Measurements from ENCODE around the gene SND1.

The SND1 gene

DNA sequence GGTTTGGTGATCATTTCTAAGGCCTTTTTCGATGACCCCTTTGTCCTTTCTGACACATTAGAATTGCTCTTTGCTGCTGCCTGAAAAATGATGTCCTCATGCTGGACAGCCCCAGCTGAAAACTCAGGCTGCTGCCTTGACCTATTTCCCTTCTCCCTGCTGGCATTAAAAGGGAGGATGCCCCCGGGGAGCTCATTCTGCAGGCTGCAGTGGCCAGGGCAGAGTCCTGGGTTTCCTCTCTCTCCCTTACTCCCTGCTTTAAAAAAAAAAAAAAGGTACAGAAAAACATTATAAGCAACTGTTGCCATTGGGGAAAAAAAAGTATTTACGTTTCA lies 343.9 kb downstream of the SND1 start:
- DNase-seq (ENCODE audit: low read depth in 2 of 2) = no peak

GRCh38 chr7:127996253-127997071 lies 344.5 kb downstream of the SND1 start:
- no peak for DNase-seq (ENCODE audit: low read depth in 2 of 2)

- DNase-seq (ENCODE audit: low read depth in 2 of 2) = peak in 1 of 2 experiments; percentile 5
These were observed 345.4 kb downstream of the SND1 start for GRCh38 chr7:127997226-127997922.

- DNase-seq (ENCODE audit: low read depth in 2 of 2) = no peak
These were observed 346.7 kb downstream of the SND1 start for GRCh38 chr7:127998671-127999070.

DNA sequence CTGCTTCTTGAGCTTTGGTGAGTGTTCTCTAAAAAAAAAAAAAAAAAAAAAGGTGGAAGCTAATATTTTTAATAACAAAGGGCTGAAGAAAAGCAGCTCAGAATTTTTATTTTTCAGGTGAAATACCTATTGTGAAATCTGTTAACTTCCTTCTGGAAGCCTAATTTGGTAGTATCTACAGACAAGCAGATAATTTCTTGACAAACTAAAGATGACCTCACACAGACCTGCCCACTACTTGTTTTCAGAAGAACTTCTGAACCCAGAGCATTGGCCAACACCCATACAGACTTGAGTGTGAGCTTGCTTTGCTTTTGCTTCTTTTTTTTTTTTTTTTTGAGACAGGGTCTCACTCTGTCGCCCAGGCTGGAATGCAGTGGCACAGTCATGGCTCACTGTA lies 348.1 kb downstream of the SND1 start:
- no peak for DNase-seq (ENCODE audit: low read depth in 2 of 2)

DNA sequence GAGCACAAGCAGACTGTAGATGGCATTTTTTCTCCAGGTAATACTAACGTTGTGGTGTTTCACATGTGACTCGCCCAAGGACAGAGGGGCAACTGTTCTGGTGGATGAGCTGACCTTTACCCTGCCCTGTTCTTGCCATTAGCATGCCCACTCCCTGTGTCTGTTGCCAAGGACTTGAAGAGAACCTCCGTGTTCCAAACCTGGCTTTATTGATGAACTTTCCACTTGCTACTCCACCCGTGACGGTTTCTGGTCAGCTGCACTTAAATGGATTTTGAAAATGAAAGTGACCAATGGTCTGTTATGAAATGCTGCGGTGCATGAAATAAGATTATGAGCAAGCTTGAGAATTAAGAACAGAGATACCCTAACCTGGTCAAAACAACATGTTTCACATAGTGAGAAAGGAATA lies 348.9 kb downstream of the SND1 start:
- no peak for DNase-seq (ENCODE audit: low read depth in 2 of 2)

- no peak for DNase-seq (ENCODE audit: low read depth in 2 of 2)
These were observed 351.2 kb downstream of the SND1 start for GRCh38 chr7:128003167-128003566.

GRCh38 chr7:128003787-128004186 lies 351.8 kb downstream of the SND1 start:
- DNase-seq (ENCODE audit: low read depth in 2 of 2) = no peak

DNA sequence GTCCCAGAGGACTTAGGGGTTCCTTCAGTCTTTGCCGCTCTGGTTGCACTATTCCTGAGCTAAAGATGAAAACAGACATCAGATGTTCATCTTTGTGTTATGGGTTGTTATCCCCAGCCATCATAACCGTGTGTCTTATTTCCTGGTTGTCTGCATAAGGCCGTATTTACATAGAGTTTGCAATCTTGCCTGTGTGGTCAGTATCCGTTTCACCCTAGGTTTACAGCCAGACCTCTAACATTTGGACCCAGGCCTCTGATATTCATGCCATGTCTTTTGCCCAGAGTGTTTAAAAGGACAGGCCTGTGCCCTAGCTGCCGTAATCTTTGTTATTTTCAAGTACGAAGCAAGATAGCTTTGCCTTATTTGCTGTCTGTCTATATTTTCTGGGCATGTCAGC lies 352.6 kb downstream of the SND1 start:
- DNase-seq (ENCODE audit: low read depth in 2 of 2) = no peak

DNA sequence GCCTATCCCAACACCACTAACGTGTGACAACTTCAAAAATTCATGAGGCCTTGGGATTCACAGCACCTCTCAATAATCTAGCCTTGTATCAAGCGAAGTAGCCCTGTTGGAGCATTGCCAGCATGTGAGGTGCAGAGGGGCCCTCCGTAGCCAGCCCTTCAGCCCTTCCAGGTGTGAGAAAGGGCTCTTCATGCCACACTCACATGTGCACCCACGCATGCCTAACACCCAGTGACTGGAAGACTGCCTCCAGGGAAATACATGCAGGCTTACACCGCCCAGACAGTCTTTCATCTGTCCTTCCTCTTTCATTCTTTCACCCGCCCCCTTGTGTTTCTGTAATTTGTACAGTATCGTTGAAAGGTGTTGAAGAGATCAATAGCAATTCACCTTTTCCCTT lies 353.1 kb downstream of the SND1 start:
- DNase-seq (ENCODE audit: low read depth in 2 of 2) = no peak

- no peak for DNase-seq (ENCODE audit: low read depth in 2 of 2)
These were observed 353.8 kb downstream of the SND1 start for GRCh38 chr7:128005759-128006159.

GRCh38 chr7:128006550-128007302 lies 354.7 kb downstream of the SND1 start:
- DNase-seq (ENCODE audit: low read depth in 2 of 2) = no peak

- DNase-seq (ENCODE audit: low read depth in 2 of 2) = no peak
These were observed 355.3 kb downstream of the SND1 start for GRCh38 chr7:128007303-128007680.

GRCh38 chr7:128008141-128008540 lies 356.1 kb downstream of the SND1 start:
- DNase-seq (ENCODE audit: low read depth in 2 of 2) = no peak

- DNase-seq (ENCODE audit: low read depth in 2 of 2) = no peak
These were observed 356.8 kb downstream of the SND1 start for GRCh38 chr7:128008744-128009143.

GRCh38 chr7:128010391-128011127 lies 358.6 kb downstream of the SND1 start:
- no peak for DNase-seq (ENCODE audit: low read depth in 2 of 2)

DNA sequence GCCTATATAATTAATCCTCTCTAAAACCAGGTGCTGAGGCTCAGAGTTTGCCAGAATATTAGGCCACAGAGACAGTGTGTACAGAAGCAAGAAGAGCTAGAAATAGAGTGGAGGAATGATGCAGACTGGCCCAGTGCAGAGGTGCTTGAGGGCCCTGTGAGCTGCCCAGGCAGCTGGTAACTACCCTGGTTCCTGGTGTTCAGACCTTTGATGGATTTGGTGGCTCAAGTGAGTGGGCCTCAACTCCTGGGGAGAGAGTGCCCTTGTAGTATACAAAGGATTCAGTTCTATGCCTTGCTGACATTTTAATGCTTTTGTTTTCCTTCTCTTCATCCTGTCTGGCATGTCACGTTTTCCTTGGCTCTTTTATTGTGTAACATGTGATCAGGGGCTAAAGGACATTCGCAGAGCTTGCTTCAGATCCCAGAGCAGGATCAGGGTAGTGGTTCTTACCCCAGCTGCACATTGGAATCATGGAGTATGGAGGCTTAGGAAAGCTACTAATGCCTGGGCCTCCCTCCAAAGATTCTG lies 359.2 kb downstream of the SND1 start:
- DNase-seq (ENCODE audit: low read depth in 2 of 2) = no peak

- DNase-seq (ENCODE audit: low read depth in 2 of 2) = no peak
These were observed 362.8 kb downstream of the SND1 start for GRCh38 chr7:128014811-128015210.

DNA sequence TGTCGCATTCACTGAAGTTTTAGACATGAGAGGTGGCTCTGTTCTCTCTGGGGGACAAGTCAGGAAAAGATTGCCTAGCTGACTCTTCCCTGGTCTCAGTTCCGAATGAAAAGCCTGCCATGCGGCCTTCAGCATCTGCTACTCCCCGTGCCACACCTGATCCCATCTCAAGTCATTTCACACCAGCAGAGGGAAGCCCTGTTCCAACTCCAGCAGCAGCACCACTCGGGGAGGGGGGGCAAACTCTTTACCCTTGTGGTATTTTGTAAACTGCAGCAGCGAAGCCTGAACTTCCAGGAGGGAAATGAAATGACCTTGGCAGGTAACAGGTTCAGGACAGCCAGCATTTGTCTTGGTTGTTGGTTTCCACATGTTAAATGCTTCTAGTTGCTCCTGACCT lies 365.5 kb downstream of the SND1 start:
- DNase-seq (ENCODE audit: low read depth in 2 of 2) = no peak

- DNase-seq (ENCODE audit: low read depth in 2 of 2) = no peak
These were observed 366.2 kb downstream of the SND1 start for GRCh38 chr7:128017862-128018845.

DNA sequence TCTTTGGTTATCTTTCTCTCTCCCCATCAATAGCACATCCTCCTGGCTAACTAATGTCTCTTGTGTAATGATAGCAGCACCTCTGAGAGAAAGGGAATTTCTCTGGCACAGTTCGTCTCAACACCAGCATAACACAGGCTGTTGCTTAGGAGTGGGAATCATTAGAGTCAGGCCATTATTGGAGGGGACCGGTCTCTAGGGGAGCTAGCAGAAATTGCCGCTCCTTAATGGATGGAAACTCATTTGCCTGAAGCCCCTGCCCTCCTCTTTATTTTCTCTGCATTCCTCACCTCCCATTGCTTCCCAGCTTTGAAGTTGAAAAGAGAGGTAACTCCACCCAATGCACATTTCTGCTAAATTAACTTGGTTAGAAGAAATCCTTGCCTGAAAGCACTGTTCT lies 367.3 kb downstream of the SND1 start:
- no peak for DNase-seq (ENCODE audit: low read depth in 2 of 2)
